NB4 (cell line): Measurements from ENCODE around the gene PIBF1.

Source experiments
- DNase-seq: peaks from one replicate; pipeline ENCODE4 v3.0.0; 2010; ENCODE audit warnings: low read depth
- H3K4me3 ChIP-seq: one replicate; pipeline ENCODE4 v1.5.1; 2011; ENCODE audit warnings: mild to moderate bottlenecking, low read depth, low read length, moderate library complexity
- MAX ChIP-seq: IDR thresholded peaks from 2 replicates; pipeline ENCODE4 v1.6.1; 2011; ENCODE audit warnings: low read depth, low read length
- MYC ChIP-seq: IDR thresholded peaks from 2 replicates; pipeline ENCODE4 v1.6.1; 2011; ENCODE audit warnings: low read depth, low read length
- POLR2A ChIP-seq: IDR thresholded peaks from 2 replicates; pipeline ENCODE4 v1.6.1; 2011; ENCODE audit warnings: mild to moderate bottlenecking; ENCODE audit not compliant: insufficient read length; ENCODE audit errors: extremely low read depth
- TF ChIP-seq, protein P1 (sequence below): IDR thresholded peaks from one replicate; pipeline ENCODE4 v1.5.1; 2012; ENCODE audit warnings: low read depth, low read length

PIBF1 gene

DNA sequence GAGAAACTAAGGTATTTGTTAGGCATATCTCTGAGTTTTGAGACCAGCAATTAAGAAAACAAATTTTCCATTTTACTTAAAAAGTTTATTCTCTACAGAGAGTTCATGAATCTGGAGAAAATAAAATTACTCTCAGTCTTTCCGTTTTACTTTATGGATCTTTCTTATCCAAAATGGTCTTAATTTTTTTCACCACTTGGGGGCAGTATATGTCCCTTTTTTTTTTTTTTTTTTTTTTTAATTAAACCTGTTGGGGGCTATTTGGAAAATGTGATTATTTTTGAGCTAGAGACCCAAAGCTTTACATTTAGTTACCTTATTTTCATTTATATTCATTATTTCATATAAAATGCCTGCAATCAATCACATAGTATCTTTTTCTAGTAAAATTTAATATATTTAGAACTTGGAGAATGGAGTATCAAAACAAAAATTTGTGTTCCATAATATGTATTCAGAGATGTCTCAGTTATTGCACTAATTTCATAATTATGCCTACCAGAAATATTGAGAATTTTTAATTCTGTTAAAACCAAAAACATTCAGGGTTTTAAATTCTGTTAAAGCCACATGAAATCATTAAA, 27.1 kb downstream of the PIBF1 start:
- DNase-seq = peak; percentile 29
- no peak overlapping the region for H3K4me3 ChIP-seq
- TF ChIP-seq MYC = no peak
- TF ChIP-seq, protein P1, sequence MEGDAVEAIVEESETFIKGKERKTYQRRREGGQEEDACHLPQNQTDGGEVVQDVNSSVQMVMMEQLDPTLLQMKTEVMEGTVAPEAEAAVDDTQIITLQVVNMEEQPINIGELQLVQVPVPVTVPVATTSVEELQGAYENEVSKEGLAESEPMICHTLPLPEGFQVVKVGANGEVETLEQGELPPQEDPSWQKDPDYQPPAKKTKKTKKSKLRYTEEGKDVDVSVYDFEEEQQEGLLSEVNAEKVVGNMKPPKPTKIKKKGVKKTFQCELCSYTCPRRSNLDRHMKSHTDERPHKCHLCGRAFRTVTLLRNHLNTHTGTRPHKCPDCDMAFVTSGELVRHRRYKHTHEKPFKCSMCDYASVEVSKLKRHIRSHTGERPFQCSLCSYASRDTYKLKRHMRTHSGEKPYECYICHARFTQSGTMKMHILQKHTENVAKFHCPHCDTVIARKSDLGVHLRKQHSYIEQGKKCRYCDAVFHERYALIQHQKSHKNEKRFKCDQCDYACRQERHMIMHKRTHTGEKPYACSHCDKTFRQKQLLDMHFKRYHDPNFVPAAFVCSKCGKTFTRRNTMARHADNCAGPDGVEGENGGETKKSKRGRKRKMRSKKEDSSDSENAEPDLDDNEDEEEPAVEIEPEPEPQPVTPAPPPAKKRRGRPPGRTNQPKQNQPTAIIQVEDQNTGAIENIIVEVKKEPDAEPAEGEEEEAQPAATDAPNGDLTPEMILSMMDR = peak; percentile 4
- no peak for TF ChIP-seq POLR2A

GRCh38 chr13:72820156-72820897, 38.4 kb downstream of the PIBF1 start:
- TF ChIP-seq, protein P1 = no peak
- no peak for TF ChIP-seq MYC
- TF ChIP-seq MAX = no peak
- no peak for TF ChIP-seq POLR2A
- DNase-seq = no peak
- no peak overlapping the region for H3K4me3 ChIP-seq

DNA sequence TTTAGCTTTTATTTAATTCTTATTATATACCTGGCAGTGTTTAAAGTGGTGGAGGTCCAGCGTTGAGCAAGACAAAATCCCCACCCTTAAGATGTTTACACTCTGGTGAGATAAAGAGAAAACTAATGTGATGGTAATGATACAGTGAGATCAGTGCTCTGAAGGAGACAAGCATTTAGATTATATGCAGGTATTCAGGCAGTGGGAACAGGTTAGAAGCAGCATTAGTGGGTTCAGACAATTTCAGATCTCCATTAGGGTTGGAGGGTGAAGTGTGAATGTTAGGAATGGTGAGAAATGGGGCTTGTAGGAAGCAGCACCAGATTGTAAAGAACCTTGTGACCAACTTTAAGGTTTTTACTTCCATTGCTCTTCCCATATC, 39.0 kb downstream of the PIBF1 start:
- TF ChIP-seq POLR2A = no peak
- TF ChIP-seq MYC = no peak
- TF ChIP-seq MAX = no peak
- TF ChIP-seq, protein P1 = no peak
- H3K4me3 ChIP-seq = no peak overlapping the region
- DNase-seq = no peak

GRCh38 chr13:72823081-72823480, 41.1 kb downstream of the PIBF1 start:
- no peak overlapping the region for H3K4me3 ChIP-seq
- DNase-seq = no peak
- TF ChIP-seq MAX (no peak), POLR2A (no peak), MYC (no peak)
- TF ChIP-seq, protein P1 = no peak

DNA sequence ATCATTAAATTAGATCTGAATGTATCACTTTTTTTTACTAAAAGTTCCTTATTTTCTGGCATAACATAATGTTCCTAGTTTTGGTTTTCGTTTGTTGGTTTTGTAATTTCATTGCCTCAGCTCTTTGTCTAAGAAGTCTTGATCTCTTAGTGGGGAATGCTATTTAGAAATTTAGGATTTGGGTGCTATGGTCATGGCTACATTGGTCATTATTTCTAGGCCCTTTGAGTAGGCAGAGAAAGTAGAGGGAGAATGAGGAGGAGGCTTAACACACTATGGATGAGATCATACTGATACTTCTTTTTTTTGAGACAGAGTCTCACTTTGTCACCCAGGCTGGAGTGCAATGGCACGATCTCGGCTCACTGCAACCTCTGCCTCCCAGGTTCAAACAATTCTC, 41.8 kb downstream of the PIBF1 start:
- TF ChIP-seq POLR2A = no peak
- no peak for TF ChIP-seq MYC
- no peak for TF ChIP-seq MAX
- TF ChIP-seq, protein P1 = no peak
- DNase-seq = no peak
- no peak overlapping the region for H3K4me3 ChIP-seq

- H3K4me3 ChIP-seq = no peak overlapping the region
- TF ChIP-seq MYC (no peak), POLR2A (no peak), MAX (no peak)
- TF ChIP-seq, protein P1 = no peak
- no peak for DNase-seq
Measured at GRCh38 chr13:72834601-72835000, 52.7 kb downstream of the PIBF1 start.
